ENCODE measurements around the gene RUNX1.

Gene RUNX1

DNA sequence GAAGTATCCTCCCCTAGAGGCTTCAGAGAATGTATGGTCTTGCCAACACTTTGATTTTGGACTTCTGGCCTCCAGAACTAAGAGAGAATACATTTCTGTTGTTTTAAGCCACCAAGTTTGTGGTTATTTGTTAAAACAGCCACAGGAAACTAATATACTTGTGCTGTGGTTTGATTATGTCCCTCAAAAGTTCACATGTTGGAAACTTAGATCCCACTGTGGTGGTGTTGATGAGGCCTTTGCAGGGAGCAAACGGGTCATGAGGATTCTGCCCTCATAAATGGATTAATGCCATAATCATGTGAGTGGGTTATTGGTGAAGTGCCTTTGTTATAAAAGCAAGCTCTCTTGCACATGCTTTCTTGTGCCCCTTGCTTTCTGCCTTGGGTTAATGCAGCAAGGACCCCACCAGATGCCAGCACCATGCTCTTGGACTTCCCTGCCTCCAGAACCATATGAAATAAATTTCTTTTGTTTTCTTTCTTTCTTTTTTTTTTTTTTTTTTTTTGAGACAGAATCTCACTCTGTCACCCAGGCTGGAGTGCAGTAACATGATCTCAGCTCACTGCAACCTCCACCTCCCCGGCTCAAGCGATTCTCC lies 223.1 kb downstream of the RUNX1 start:
- no peak for DNase-seq (ENCODE audit: low read depth in 3 of 3)

DNA sequence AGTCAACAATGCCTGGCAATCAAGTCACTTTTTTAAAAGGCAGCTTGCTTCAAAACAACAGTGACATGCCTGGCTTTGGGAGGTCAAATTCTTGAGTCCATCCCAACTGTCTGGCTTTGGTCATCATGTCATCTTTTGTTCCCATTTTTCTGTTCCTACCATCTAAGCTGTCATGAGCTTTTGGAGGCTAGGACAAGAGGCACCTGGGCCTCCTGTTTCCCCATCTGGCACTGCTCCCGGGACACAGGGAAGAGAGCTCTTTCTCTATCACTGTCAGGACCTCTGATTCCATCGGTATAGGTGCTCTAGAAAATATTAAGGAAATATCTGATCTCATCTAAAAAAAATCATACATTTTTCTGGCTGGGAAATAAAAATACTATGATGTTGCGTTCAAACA lies 224.0 kb downstream of the RUNX1 start:
- DNase-seq (ENCODE audit: low read depth in 3 of 3), result no peak

DNA sequence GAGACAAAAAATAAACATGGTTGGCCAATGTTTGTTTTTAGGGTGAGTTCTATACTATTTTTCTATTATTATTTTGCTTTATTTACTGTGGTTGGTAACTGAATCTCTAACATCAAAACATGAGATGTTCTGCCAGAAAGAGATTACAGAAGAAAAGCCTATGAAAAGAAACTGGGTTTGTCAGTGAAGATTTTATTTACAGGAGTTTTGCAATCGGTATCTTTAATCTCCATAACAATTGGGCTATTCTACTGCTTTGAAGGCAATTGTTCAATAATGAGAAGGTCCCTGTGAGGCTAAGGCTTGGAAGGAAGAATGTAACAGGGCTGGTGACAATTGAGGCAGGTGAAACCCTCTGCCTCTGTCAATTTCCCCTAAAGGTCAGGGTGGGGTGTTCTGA lies 224.8 kb downstream of the RUNX1 start:
- no peak for DNase-seq (ENCODE audit: low read depth in 3 of 3)

DNA sequence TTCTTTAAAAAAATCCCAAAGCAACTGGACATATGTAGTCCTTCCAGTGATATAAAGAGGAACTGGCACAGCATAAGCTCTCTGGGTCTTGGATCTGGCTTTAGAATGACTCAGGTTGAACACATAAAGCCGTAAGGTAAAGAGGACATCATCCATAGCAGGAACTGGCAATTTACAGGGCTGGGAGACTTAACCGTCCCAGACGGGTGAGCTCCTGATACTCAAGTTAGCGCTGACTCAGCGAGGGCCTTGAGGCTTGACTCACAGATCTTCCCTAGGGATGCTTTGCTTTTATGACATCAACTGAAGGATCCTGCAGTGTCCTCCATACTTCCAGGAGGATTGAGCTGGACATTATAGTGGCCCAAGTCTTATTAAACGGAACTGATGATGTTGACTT lies 226.2 kb downstream of the RUNX1 start:
- DNase-seq (ENCODE audit: low read depth in 3 of 3), result no peak

DNA sequence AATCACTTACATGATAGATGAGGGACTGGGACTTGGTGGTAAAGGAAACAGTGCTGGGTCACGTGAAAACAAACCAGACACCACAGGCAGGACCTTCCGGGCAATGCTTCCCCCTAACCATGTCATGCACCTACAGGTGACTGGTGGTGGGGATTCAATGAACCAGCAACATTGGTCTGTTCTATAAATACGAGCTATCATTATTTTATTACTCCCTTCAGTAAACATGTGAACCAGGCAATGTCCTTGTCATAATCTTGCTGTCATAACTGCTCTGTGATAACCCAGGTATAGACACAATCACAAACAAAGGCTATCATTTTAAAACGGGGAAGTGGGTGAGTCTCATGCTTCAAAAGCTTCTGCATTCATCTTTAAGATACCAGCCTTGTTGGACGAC lies 226.9 kb downstream of the RUNX1 start:
- no peak for DNase-seq (ENCODE audit: low read depth in 3 of 3)

DNA sequence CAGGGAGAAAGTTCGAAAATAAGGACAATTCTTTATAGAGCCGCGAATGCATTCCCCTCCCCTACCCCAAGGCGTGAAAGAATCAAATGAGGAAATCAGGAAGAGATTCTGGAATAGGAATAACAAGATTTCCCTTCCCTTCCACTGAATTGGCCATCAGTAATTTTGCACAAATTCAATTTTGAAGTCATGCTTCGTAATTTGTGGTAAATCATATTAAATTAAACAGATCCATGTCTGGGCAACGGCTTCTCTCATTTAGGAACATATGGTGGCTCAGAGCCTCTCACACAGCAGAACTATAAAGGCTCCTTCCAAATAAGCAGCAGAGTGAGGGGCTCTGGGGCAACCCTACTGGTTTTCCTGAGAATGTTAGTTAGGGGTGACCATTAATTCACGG lies 227.4 kb downstream of the RUNX1 start:
- DNase-seq (ENCODE audit: low read depth in 3 of 3), result no peak

DNA sequence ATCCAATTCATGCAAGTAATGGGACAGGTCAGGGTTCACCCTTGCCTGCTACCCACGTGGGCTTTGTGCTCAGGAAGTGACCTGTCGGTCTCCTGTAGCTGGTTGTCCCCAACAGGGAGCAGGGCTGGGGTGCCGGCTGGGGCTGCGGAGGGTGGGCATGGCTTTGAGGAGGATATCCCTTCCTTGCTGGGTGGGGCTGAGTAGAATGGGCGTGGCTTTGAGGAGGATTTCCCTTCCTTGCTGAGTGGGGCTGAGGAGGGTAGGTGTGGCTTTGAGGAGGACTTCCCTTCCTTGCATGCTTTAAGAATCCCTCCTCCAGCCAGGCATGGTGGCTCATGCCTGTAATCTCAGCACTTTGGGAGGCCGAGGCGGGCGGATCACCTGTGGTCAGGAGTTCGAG lies 229.1 kb downstream of the RUNX1 start:
- DNase-seq (ENCODE audit: low read depth in 3 of 3), result no peak

DNA sequence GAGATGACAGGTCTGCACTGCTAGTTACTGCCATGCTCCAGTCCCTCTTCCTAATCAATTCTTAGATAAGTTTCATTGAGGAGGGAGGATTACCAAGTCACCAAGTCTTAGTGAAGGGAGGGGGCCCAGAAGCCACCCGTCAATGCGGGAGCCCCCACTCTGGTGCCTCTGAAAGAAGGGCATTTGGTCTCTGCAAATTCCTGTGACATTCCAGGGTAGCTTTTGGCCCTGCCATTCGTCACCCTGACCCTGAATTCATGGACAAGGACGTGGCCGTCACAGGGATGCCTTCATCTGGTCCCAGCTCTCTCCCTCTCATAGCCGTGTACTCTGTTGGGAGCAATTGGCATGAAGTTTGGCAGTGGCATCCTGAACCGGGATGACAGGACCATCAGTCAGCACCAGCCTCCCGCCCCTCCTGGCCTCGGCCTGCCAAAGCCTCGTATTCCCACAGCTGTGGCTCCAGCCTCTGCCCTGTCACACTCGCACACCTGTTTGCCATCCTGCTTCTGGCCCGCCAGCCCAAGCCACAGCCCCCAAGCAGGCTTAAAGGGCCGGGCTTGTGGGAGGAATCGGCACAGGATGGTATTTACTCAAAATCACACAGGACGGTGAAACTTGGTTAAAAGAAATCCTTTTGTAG lies 229.6 kb downstream of the RUNX1 start:
- no peak for DNase-seq (ENCODE audit: low read depth in 3 of 3)

DNA sequence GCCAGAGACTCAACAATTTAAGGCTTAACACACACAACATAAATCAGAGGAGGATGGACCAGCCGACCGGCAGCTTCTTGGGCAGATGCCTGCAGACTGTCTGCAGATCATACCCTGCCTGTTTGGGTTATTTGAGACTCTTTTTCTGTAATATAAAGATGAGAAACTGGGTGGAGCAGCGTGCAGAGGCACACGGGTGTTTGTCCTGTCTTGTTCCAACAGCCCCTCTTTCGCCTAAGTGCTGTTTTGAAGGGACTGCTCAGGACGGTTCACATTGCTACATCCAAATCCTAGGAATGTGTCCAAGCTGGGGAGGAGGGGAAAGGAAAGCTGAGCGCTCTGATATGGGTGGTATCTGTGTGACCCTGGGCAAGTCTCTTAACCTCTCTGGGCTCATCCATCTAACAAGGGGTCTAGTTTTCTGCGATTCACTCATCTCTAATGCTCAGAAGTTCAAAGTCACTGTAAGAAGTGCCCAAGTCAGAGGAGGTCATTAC lies 230.4 kb downstream of the RUNX1 start:
- DNase-seq (ENCODE audit: low read depth in 3 of 3), result no peak

DNA sequence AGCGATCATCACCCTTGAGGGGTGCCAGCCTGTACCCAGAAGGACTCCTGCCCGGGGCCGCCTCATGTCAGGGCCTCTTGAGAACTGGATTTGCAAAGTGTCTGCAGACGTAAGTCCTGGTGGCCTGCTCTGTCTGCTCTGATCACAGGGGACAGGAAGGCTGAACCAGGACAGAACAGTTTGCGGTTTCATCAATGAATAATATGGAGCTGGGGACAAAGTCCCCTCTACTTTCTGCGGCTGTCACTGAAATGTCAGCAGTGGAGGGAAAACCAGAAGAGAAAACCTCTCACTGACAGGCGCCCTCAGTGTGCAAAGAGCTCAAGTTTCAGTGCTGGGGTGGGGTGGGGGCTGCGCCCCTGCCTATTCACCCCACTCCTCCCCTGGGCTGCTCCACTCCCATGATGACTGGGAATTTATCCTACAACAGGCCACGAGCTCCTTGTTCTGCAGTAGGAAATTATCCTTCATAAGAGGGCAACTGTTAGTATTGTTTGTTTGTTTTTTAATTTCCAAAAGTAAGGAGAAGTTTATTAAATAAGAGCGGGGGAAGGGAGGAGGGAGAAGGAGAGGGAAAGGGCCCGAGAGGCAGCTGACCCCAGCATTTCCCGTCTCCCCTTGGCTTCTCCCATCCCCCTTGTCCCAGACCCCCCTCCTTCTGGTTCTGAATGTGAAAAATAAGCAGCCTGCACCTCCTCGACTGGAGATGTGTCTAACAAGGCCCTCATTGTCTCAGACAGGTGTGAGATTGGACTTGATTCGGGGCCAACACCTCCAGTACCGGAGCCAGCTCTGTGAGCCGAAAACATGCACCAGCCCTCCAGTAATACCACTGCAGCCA lies 231.1 kb downstream of the RUNX1 start:
- no peak for DNase-seq (ENCODE audit: low read depth in 3 of 3)

DNA sequence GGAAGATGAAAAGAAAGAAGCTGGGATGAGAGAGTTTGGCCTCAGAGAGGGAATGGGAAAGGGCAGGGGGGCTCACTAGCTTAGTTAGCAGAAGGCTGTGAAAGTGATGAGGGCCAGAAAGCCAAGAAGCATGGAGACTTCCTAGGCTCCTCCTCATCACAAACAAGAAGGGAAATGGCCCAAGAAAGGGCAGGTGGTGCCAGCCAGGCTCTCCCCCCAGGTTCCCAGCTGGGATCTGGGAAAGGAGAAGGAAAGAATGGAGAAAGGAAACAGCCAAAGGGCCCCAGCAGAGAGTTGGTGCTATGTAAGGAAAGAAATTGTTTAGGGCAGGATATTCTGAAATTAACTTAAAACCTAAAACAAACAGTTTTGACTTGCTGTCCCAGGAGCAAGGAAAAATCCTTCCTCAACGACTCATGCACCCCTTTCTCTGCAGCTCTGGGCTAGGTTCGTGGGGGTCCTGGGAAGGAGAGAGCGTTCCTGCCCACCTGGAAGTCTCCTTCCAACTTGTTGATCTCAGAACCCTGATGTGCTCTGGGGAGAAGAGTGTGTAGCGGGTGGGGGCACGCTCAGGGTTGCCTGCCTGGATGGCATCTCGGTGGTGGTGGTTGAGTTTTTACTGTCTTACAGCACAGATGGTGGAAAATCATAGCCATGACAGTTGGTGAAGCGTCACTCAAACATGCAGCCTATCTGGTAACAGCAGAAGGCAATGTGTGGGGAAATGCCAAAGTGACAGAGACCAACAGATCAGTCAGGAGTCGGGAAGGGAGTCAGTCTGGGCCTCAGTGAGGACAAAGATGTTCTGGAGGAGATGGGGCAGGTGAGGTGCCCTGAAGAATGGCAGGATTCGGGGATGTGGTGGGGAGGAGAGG lies 233.0 kb downstream of the RUNX1 start:
- DNase-seq (ENCODE audit: low read depth in 3 of 3), result no peak

DNA sequence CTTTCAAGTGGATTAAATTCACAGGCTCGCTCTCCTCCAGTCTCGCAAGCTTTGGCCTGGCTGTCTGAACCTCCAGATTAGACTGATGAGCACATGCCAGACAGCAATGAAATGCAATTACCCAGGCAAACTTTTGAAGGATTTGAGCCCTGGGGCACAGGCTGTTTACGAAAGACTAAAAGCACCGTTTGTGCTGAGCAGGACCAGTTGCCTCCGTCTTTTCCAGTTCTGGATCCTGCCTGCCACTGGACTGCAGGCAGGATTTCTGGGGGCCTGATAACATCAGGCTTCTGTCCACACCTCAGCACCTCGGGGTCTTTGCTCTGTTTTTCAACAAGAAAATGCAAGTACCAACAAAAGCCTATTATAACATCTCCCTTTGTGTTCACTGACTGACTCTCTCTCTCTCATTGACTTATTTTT lies 234.6 kb downstream of the RUNX1 start:
- no peak for DNase-seq (ENCODE audit: low read depth in 3 of 3)

DNA sequence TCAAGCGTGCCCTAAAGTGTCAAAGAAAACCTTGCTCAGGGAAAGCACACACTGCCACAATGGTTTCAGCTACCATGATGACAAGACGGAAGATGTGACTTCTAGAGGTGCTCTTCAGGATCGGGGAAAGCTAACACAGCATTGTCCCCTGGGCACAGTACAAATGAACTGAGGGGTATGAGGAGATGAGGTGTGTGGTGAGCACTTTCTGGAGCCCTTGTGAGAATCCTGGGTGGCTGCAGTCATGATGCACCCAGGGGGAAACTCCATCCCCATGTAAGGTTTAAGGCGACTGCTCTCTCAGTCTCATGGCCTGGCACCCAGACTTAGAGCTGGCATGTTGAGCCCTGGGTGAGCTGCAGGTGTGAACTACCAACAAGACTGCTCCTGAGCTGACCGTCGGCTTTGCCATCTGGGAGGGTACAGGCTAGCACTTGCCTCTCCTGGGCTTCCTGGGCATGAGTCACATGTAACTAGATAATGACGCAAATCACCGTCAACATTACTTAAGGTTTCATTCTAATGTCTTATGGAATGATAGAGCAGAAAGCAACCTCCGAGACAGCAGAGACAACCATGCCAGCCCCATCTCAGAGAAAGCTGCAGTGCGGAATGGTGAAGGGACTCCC lies 235.7 kb downstream of the RUNX1 start:
- no peak for DNase-seq (ENCODE audit: low read depth in 3 of 3)

DNA sequence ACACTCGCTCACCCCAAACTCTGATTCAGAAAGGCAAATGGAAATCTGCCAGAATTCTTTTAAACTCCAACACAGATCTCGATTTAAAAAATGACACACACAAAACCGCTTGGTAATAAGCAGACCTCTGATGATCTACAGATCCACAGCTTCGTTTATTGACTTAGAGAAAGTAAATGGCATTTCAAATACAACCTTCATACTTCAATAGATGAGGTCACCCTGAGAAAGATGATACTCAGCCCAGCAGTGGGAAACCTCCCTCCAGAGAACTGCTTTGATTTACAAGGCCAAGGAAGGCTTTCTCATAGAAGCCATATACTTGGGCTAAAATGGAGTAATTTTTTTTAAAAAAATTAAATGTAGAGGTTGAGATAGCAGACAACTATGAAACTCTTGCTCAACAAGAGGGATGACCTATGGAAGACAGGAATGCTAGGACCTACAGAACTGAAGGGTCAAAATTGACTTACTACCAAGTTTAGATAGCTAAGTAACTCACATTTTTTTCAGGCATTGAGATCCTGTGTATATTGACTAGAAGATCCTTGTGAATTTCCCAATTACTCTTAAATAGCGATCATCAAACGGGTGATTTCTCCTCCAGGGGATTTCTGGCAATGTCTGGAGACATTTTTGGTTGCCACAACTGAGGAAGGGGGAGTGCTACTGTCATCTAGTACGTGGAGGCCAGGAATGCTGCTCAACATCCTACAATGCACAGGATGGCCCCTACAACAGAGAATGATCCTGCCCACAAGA lies 236.4 kb downstream of the RUNX1 start:
- no peak for DNase-seq (ENCODE audit: low read depth in 3 of 3)

DNA sequence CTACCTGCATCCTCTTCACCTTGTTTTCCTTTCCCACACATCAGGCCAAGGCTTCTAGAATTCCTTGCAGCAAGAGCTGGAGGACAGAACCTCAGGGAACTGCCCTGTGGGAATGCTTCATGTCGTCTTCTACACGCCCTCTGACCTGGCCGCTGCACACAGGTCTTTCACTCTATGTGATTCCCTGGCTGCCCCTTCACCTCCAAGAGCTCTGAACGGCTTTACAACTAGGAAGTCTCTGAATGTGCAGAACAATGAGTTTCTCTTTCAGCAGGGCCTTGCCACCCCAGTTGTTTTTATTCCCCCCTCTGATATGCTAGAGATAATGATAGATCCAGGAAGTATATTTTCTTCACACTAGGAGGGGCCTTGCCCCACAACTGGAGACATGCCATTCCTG lies 237.7 kb downstream of the RUNX1 start:
- DNase-seq (ENCODE audit: low read depth in 3 of 3), result no peak

DNA sequence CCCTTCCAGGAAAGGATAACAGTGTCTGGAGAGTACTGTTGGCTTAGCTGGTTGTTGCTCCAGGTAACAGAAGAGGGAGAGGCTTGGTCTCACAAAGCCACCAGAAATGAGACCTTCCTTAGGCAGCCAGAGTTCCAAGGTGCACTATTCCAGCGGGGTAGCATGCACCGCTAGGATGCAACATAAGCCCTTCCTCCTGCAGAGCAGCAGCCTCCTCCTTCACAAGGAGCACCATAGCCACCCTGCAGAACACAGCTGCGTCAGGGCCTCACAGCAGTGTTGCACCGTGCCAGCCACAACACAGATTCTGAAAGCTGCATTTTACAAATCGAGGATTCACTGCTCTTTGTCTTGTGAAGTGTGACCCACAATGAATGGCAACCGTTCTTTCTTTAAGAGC lies 238.3 kb downstream of the RUNX1 start:
- no peak for DNase-seq (ENCODE audit: low read depth in 3 of 3)

DNA sequence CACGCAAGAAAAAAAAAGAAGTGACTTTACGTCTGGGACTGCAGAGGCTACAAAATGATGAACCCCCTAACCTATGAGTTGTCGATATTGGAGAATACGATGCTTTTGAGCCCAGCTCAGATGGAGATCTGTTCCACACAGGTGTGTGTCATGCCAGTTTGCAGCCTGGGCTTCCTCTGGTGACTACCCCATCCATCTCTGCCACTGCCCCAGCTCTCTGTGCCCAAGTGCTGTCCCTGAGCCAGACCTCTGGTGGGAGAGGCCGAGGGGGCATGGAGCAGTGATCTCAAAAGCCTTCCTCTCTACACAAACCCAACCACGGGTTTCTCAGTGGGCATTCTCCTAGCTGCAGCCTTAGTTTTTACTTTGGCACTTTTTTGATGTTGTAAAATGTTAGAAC lies 239.3 kb downstream of the RUNX1 start:
- DNase-seq (ENCODE audit: low read depth in 3 of 3), result no peak

DNA sequence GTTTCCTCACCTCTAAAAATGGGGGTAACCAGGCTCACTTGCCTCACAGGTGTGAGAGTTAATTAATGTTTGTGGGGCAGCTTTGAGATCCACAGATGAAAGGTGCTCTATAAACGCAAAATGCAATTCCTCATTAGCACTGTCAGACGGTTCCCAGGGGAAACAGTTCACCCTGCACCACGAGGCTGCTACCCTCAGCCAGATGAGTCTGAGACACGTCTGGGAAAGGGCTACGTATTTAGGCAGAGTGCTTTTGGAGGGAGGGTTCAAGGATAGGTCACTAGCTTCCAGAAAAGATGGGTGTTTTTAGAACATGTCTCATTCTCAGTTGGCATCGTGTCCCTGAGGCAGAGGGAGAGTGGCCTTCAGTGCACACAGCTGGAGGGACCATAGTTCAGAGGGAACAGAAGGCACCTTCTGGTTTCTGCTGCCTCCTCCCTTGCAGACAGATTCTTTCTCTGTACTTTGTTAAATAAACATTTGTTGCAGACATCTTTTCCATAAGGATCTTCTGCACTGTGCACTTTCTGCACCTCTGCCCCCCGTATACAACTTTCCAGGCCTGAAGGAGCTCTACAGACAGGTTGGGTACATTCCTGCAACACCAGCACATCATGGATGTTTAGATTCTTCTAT lies 240.4 kb downstream of the RUNX1 start:
- DNase-seq (ENCODE audit: low read depth in 3 of 3), result no peak

DNA sequence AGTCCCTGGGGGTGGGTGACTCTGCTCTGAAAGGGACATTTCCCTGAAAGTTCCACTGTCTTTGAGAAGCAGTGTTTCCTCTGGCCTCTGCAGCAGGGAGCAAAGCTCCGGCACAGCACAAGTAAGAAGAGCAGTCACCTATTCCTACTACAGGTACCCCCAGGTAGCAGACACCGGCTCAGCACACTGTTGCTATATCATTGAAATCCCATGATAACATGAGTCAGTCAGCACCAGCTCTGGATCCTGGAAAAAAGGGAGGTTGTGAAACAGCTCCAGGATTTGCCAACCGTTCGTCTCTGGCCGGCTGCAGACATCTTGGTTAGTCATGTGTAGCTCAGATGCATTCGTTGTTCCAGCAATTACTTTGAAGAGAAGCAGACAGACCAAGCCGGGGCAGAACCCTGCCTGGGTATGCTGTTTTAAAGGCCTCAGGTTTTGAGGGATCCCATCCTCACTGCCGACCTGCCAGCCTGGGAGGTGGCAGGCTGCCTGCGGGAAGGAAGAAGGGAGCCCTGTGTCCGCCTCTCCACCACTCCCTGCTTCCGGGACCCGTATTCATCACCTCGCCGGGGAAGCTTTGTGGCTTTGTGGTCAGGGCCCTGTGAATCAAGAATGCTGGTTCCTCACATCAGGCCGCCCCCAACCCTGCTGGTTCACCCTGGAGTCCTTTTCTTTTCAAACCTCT lies 241.1 kb downstream of the RUNX1 start:
- peak; percentile 27 to 40 (median 33) for DNase-seq (ENCODE audit: low read depth in 3 of 3)

All from stimulated activated CD4-positive, alpha-beta T cell treated with anti-CD3 and anti-CD28 coated beads, TNF-alpha, amount 100 ng/mL, for 4 hours (primary cell).